Amygdala (tissue), 56 donors: Measurements from ENCODE around the gene ADGRG1.

Source experiments
- DNase-seq, 56 donors: peaks; one replicate each; lab custom pipeline; 2025; lab: John Stamatoyannopoulos, UW

Gene ADGRG1

DNA sequence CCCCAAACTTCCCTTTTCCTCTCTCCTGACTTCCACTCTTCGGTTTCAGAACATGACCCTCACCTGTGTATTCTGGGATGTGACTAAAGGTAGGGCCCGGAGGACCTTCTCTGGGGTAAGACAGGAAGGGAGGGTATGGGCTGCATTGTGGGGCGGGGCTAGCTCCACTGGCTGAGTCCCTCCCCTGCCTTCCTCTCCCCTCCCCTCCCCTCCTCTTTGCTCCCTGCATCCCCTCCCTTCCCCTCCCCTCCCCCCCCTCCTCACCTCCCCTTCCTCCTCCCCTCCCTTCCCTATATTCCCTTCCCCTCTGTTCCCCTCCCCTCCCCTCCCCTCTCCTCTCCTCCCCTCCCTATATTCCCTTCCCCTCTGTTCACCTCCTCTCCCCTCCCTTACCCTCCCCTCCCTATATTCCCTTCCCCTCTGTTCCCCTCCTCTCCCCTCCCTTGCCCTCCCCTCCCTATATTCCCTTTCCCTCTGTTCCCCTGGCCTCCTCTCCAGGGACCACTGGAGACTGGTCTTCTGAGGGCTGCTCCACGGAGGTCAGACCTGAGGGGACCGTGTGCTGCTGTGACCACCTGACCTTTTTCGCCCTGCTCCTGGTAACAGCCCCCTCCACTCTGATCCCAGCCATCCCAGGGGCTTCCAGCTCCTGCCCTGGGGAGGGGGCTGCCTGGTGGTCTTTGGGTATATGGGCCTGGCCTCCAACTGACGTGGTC, 51.5 kb downstream of the ADGRG1 start:
- no peak for DNase-seq

- no peak for DNase-seq
These were observed 52.5 kb downstream of the ADGRG1 start for GRCh38 chr16:57680842-57681375.

- no peak for DNase-seq
These were observed 53.7 kb downstream of the ADGRG1 start for GRCh38 chr16:57681950-57682728.

- no peak for DNase-seq
These were observed 54.6 kb downstream of the ADGRG1 start for GRCh38 chr16:57682809-57683635.

DNA sequence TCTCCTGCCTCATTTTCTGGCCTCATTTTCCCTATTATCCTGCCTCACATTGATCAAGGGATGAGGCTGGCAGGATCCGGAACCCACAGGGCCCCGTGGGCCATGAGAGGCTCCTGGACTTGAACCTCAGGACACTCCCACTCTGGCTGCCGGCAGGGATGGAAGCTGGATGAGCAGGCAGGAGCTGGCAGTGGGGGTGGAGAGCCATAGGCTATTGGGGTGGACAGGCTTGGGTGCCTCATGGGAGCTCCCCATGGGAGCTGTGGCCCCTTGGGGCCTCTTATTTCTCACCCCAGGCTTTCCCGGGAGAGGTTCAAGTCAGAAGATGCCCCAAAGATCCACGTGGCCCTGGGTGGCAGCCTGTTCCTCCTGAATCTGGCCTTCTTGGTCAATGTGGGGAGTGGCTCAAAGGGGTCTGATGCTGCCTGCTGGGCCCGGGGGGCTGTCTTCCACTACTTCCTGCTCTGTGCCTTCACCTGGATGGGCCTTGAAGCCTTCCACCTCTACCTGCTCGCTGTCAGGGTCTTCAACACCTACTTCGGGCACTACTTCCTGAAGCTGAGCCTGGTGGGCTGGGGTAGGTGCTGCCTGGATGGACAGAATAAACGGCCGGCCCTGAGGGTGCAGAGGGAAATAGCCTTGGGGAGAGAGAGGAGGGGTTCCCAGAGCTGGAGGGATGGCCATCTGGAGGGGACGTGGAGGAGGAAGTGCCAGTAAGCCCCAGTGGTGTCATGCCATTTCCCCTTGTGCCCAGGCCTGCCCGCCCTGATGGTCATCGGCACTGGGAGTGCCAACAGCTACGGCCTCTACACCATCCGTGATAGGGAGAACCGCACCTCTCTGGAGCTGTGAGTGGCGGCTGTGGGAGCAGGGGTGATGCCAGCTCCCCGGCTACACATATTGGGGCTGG, 55.5 kb downstream of the ADGRG1 start:
- no peak for DNase-seq

- DNase-seq: no peak
These were observed 56.4 kb downstream of the ADGRG1 start for GRCh38 chr16:57684626-57685358.

DNA sequence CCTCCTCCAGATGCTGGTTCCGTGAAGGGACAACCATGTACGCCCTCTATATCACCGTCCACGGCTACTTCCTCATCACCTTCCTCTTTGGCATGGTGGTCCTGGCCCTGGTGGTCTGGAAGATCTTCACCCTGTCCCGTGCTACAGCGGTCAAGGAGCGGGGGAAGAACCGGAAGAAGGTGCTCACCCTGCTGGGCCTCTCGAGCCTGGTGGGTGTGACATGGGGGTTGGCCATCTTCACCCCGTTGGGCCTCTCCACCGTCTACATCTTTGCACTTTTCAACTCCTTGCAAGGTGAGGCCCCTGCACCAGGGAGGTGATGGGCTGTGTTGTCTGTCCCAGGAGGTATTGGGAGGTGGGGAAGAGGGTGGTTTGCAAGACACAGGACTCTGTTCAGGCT, 57.2 kb downstream of the ADGRG1 start:
- no peak for DNase-seq

GRCh38 chr16:57686577-57686976, 58.1 kb downstream of the ADGRG1 start:
- no peak for DNase-seq

- DNase-seq: no peak
These were observed 59.0 kb downstream of the ADGRG1 start for GRCh38 chr16:57687363-57687929.

DNA sequence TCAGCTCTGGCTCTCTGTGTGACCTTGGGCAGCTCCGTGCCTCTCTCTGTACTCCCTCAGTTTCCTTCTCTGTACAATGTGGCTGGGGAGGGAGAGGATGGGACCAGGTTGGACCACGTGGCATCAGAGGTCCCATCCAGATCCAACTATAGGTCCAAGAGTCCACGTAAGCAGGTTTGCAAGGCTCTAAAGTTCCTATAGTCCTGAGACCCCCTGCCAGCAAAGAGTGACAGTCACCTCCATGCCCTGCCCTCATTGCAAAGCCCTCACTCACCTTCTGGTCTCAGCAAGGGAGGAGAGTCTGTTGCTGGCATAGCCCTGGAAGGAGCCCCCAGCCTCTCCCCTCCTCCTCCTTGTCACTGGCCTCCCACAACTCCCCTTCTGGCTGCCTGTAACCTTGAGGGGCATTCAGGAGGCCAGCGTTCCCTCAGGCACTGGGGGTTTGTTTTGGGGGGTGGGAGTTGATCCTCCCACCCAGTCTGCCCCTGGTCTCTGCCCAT, 60.1 kb downstream of the ADGRG1 start:
- no peak for DNase-seq

- DNase-seq: no peak
These were observed 60.7 kb downstream of the ADGRG1 start for GRCh38 chr16:57688987-57689761.

GRCh38 chr16:57689762-57690558, 61.5 kb downstream of the ADGRG1 start:
- DNase-seq: no peak

DNA sequence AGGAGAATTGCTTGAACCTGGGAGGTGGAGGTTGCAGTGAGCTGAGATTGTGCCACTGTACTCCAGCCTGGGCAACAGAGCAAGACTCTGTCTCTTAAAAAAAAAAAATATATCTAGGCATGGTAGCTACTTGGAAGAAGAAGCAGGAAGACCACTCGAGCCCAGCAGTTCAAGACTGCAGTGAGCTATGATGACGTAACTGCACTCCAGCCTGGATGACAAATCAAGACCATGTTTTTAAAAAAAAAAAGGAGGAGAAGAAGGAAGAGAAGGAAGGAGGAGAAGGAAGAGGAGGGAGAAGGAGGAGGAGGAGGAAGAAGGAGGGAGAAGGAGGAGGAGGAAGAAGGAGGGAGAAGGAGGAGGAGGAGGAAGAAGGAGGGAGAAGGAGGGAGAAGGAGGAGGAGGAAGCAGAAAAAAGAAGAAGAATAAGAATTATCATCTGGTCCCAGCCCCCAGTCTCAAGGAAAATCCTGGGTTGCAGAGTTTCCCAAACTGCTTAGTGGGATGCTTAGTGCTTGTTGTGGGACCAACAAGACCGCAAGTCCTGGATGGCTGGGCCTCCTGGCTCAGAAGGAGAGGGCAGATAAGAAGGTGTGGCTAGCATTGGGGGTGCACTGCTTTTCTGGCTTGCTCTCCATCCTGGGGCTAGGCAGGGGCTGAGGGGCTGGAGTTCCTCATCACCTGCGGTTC, 62.5 kb downstream of the ADGRG1 start:
- DNase-seq: no peak

DNA sequence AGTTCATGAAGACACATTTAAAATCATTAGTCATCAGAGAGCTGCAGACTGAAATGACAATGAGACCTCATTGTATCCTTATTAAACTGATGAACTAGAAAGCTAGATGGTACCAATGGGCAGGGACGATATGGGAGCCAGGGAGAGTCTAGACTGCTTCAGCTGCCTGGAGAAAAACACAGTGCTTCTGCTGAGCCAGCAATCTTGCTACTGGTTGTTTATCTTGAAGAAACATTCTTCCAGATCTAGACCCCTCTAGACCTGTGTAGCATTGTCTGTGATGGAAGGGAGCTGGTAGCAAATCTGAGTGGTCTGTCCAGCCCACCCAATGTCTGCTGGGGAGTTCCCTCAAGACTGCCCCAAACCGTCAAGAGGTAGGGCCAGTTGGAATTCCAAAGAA, 64.2 kb downstream of the ADGRG1 start:
- DNase-seq: no peak

GRCh38 chr16:57693550-57693949, 65.1 kb downstream of the ADGRG1 start:
- DNase-seq: no peak

DNA sequence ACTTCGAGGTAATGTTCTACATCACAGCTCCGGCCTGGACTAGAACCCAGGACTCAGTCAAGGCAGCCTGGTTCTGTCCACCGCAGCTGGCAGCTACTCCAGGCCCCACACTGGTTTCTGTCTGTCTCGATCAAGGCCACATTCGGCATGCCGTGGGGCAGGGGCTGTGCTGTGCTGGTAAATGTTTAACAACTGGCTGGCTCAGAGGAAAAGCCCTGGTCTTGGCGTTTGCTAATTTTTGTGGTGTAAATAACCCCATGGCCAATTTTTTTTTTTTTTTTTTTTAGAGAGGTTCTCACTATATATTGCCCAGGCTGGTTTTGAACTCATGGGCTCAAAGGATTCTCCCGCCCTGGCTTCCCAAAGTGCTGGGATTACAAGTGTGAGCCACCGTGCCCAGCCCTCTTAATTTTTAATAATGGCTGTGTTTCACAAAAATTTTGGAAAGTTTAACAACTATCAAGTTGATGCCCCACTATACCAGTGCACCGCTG, 65.8 kb downstream of the ADGRG1 start:
- no peak for DNase-seq
